ENCODE measurements around the gene TRAPPC1.

DNA sequence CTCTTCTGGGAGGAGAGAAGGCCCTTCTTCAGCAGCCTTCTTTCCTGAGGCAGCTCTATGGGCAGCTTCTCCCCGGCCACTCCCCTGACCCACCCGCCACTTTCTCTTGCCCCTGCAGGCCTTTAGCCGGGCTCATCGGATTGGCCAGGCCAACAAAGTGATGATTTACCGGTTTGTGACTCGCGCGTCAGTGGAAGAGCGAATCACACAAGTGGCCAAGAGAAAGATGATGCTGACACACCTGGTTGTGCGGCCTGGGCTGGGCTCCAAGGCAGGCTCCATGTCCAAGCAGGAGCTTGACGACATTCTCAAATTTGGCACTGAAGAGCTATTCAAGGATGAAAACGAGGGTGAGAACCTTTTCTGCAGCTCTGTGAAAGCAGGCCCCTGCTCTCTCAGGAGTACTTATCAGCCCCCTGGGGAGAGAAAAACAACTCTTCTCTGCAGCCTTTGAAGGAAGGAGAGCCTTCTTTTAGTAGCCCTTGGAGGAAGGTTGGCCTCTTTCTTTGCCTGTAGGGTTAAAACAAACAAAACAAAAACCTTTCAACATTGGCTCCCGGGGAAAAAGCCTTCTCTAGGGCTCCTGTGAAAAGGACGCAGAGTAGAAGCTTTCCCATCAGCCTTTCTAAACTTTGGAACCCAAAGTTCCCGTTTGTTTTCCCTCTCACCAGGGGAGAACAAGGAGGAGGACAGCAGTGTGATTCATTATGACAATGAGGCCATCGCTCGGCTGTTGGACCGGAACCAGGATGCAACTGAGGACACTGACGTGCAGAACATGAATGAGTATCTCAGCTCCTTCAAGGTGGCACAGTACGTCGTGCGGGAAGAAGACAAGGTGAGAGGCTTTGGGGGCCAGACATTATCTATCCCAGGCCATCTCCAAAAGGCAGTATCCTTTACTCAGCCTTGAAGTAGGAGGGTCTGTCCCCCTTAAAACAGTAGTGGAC is 28.3 kb downstream of the TRAPPC1 start:
- TF ChIP-seq POLR2AphosphoS5 (IDR thresholded peaks at IDR 0.05; ENCODE audit: low read depth) (no peak), CTCF (conservative IDR thresholded peaks at IDR 0.05; ENCODE audit: low read depth in 2 of 2) (no peak), ZNF331 (CRISPR knock-in tag; IDR thresholded peaks at IDR 0.05; ENCODE audit: low read depth) (no peak), EZH2phosphoT487 (IDR thresholded peaks at IDR 0.05; ENCODE audit: unreplicated experiment) (no peak), EZH2 (IDR thresholded peaks at IDR 0.05; ENCODE audit: low read depth, unreplicated experiment) (no peak), ZNF114 (CRISPR knock-in tag; IDR thresholded peaks at IDR 0.05) (no peak)

Data from GM23338 (cell line).